ENCODE results near the gene SOX6.

Gene SOX6

DNA sequence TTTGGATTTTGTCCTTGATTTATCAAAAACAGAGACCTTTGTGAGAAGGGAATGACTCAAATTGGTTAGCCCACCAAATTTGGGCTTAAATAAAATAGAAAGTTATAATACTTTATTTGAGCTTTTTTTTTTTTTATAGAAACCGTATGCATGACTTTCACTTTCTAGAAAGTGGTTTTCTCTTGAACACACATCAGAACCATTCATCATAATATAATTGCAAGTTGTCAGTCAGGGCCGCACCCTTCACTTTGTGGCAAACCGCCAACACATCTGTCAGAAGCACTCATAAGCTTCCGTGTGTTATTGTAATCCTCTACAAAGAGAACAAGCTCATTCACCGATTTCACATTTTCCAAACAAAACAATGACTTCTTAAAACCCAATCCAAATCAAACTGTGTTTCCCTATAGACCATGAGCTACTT lies 76.1 kb downstream of the SOX6 start:
- H2AFZ ChIP-seq (ENCODE audit: low read depth, low read length), result no peak overlapping the region
- no peak for TF ChIP-seq EZH2phosphoT487 (IDR thresholded peaks at IDR 0.05; ENCODE audit: low read depth)
- TF ChIP-seq, protein P1, sequence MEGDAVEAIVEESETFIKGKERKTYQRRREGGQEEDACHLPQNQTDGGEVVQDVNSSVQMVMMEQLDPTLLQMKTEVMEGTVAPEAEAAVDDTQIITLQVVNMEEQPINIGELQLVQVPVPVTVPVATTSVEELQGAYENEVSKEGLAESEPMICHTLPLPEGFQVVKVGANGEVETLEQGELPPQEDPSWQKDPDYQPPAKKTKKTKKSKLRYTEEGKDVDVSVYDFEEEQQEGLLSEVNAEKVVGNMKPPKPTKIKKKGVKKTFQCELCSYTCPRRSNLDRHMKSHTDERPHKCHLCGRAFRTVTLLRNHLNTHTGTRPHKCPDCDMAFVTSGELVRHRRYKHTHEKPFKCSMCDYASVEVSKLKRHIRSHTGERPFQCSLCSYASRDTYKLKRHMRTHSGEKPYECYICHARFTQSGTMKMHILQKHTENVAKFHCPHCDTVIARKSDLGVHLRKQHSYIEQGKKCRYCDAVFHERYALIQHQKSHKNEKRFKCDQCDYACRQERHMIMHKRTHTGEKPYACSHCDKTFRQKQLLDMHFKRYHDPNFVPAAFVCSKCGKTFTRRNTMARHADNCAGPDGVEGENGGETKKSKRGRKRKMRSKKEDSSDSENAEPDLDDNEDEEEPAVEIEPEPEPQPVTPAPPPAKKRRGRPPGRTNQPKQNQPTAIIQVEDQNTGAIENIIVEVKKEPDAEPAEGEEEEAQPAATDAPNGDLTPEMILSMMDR (IDR thresholded peaks at IDR 0.05; ENCODE audit: low read depth, low read length), result no peak
- H3K27me3 ChIP-seq (ENCODE audit: low read depth, low read length), result no peaks in the 10 kb centered on the region
- no peak overlapping the region for H3K4me3 ChIP-seq (ENCODE audit: low read length)
- H3K36me3 ChIP-seq (replicated peaks; ENCODE audit: low read depth, low read length), result no peaks in the 10 kb centered on the region
- no peaks in the 10 kb centered on the region for H3K4me1 ChIP-seq (ENCODE audit: low read length)
- no peaks in the 10 kb centered on the region for H4K20me1 ChIP-seq (ENCODE audit: insufficient read depth, low read length)
- H3K9ac ChIP-seq (ENCODE audit: low read length), result no peak overlapping the region
- no peak overlapping the region for H3K4me2 ChIP-seq (ENCODE audit: low read length)
- no peaks in the 10 kb centered on the region for H3K79me2 ChIP-seq (ENCODE audit: low read length)
- H3K27ac ChIP-seq (ENCODE audit: low read length), result no peak overlapping the region
- H3K9me3 ChIP-seq (ENCODE audit: insufficient read depth, low read length), result no peaks in the 10 kb centered on the region

DNA sequence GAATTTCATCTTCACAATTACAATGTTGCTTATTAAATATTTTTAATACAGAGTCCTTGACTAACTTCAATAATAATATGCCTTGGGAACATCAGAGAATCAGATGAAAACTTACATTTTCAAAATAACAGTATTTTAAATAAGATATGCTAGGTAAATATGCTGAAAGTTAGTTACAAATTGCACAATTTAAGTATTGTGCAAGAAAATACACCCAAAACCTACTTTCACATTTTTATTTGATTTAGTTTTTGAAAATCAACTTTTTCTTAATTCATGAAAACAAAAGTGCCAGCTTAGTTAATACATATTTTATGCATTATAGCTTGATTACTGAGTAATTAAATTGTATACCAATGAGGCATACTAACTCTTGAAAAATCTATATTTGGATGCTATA lies 76.8 kb downstream of the SOX6 start:
- Histone ChIP-seq H3K9me3 (ENCODE audit: insufficient read depth, low read length) (no peaks in the 10 kb centered on the region), H3K36me3 (replicated peaks; ENCODE audit: low read depth, low read length) (no peaks in the 10 kb centered on the region), H4K20me1 (ENCODE audit: insufficient read depth, low read length) (no peaks in the 10 kb centered on the region), H3K4me3 (ENCODE audit: low read length) (no peak overlapping the region), H3K9ac (ENCODE audit: low read length) (no peak overlapping the region), H2AFZ (ENCODE audit: low read depth, low read length) (no peak overlapping the region), H3K4me2 (ENCODE audit: low read length) (no peak overlapping the region), H3K27ac (ENCODE audit: low read length) (no peak overlapping the region), H3K4me1 (ENCODE audit: low read length) (no peaks in the 10 kb centered on the region), H3K79me2 (ENCODE audit: low read length) (no peaks in the 10 kb centered on the region), H3K27me3 (ENCODE audit: low read depth, low read length) (no peaks in the 10 kb centered on the region)
- TF ChIP-seq, protein P1 (IDR thresholded peaks at IDR 0.05; ENCODE audit: low read depth, low read length), result no peak

DNA sequence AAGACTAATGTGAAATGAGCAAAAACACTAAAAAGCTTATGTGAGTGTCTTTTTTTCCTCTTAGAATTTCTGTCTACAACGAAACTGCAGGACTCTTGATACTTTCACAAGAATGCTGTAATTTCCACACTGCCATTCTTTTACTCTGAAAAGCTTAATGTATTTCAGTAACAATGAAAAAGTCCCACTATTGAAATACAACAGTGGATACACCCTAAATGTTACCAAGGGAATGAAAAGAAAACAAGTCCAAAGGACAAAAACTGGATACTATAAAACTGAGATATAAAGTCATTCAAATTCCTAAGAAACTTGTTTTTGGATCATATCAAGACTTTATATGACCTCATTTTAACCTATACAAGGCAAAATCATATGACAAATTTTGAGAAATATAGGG lies 77.4 kb downstream of the SOX6 start:
- Histone ChIP-seq H3K4me3 (ENCODE audit: low read length) (no peak overlapping the region), H3K27me3 (ENCODE audit: low read depth, low read length) (no peaks in the 10 kb centered on the region), H2AFZ (ENCODE audit: low read depth, low read length) (no peak overlapping the region), H3K36me3 (replicated peaks; ENCODE audit: low read depth, low read length) (no peaks in the 10 kb centered on the region), H3K9me3 (ENCODE audit: insufficient read depth, low read length) (no peaks in the 10 kb centered on the region), H4K20me1 (ENCODE audit: insufficient read depth, low read length) (no peaks in the 10 kb centered on the region), H3K27ac (ENCODE audit: low read length) (no peak overlapping the region), H3K9ac (ENCODE audit: low read length) (no peak overlapping the region), H3K4me1 (ENCODE audit: low read length) (no peaks in the 10 kb centered on the region), H3K79me2 (ENCODE audit: low read length) (no peaks in the 10 kb centered on the region), H3K4me2 (ENCODE audit: low read length) (no peak overlapping the region)
- no peak for TF ChIP-seq EZH2phosphoT487 (IDR thresholded peaks at IDR 0.05; ENCODE audit: low read depth)
- TF ChIP-seq, protein P1 (IDR thresholded peaks at IDR 0.05; ENCODE audit: low read depth, low read length), result no peak

DNA sequence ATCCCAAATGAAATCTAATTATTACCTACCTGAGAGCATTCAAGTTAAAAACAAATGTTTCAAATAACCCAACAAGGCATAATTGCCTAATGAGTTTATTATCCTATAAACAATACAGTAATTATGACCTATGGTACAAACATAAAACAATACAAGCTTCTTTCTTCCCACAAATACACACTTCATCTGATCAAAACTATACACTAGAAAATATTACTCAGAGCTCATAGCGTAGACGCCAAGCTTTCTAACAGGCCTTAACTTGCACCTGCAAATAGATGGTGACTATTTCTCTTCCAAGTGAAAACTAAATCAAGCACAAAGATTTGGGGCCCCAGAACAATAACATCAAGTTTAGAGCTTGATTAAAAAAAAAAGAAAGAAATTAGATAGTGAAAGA lies 78.1 kb downstream of the SOX6 start:
- no peak overlapping the region for H3K27ac ChIP-seq (ENCODE audit: low read length)
- no peak overlapping the region for H3K4me2 ChIP-seq (ENCODE audit: low read length)
- H2AFZ ChIP-seq (ENCODE audit: low read depth, low read length), result no peak overlapping the region
- H3K4me1 ChIP-seq (ENCODE audit: low read length), result no peaks in the 10 kb centered on the region
- no peaks in the 10 kb centered on the region for H4K20me1 ChIP-seq (ENCODE audit: insufficient read depth, low read length)
- no peaks in the 10 kb centered on the region for H3K79me2 ChIP-seq (ENCODE audit: low read length)
- no peaks in the 10 kb centered on the region for H3K9me3 ChIP-seq (ENCODE audit: insufficient read depth, low read length)
- H3K27me3 ChIP-seq (ENCODE audit: low read depth, low read length), result no peaks in the 10 kb centered on the region
- H3K36me3 ChIP-seq (replicated peaks; ENCODE audit: low read depth, low read length), result no peaks in the 10 kb centered on the region
- no peak overlapping the region for H3K9ac ChIP-seq (ENCODE audit: low read length)
- no peak overlapping the region for H3K4me3 ChIP-seq (ENCODE audit: low read length)
- TF ChIP-seq EZH2phosphoT487 (IDR thresholded peaks at IDR 0.05; ENCODE audit: low read depth), result no peak
- TF ChIP-seq, protein P1 (IDR thresholded peaks at IDR 0.05; ENCODE audit: low read depth, low read length), result no peak
